AG04449 (cell line): ENCODE data around the gene RGS6.

Source experiments
- CTCF ChIA-PET: fragments of 350-600 bp; formaldehyde crosslinking; extraction: SDS; loops from one replicate; lab custom pipeline; 2021; ENCODE audit warnings: antibody characterized with exemption; lab: Yijun Ruan, JAX
- POLR2A ChIA-PET: fragments of 400-600, 350-600 bp; formaldehyde crosslinking; extraction: SDS; loops from one replicate; lab custom pipeline; 2020; ENCODE audit warnings: antibody characterized with exemption, inconsistent platforms; lab: Yijun Ruan, JAX
- DNase-seq: peaks from one replicate; pipeline ENCODE4 v3.0.0-alpha.2; 2010; ENCODE audit warnings: low read depth, low spot score
- H3K4me3 ChIP-seq: 2 replicates; pipeline ENCODE4 v1.5.1; 2011; ENCODE audit warnings: low read depth, mild to moderate bottlenecking, control low read depth, low read length
- TF ChIP-seq, protein P1 (sequence below): IDR thresholded peaks from one replicate; pipeline ENCODE4 v1.5.1; 2011; ENCODE audit warnings: mild to moderate bottlenecking, moderate library complexity, low read length, control low read depth, inconsistent platforms; ENCODE audit not compliant: insufficient read depth; ENCODE audit errors: missing control alignments

RGS6 gene

DNA sequence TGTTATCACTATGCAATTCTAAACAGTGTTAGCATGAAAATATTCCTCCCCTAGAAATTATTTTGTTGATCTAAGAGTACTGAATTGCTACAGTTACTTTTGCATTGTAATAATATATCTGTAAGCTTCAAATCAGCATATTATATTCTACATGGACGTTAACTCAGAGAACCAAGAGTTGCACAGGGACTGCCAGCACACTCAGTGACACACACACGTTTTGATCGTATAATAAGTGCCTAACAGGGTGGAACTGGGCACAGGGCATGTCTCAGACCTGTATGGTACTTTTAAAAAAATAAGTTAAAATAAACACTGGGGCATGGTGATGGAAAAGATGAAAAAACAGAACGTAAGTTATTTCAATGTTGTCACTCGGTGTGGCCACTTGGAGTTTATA is 451.6 kb downstream of the RGS6 start:
- TF ChIP-seq, protein P1, sequence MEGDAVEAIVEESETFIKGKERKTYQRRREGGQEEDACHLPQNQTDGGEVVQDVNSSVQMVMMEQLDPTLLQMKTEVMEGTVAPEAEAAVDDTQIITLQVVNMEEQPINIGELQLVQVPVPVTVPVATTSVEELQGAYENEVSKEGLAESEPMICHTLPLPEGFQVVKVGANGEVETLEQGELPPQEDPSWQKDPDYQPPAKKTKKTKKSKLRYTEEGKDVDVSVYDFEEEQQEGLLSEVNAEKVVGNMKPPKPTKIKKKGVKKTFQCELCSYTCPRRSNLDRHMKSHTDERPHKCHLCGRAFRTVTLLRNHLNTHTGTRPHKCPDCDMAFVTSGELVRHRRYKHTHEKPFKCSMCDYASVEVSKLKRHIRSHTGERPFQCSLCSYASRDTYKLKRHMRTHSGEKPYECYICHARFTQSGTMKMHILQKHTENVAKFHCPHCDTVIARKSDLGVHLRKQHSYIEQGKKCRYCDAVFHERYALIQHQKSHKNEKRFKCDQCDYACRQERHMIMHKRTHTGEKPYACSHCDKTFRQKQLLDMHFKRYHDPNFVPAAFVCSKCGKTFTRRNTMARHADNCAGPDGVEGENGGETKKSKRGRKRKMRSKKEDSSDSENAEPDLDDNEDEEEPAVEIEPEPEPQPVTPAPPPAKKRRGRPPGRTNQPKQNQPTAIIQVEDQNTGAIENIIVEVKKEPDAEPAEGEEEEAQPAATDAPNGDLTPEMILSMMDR = no peak
- ChIA-PET CTCF (no interaction called here), POLR2A (no interaction called here)
- no peak overlapping the region for H3K4me3 ChIP-seq
- DNase-seq = no peak

DNA sequence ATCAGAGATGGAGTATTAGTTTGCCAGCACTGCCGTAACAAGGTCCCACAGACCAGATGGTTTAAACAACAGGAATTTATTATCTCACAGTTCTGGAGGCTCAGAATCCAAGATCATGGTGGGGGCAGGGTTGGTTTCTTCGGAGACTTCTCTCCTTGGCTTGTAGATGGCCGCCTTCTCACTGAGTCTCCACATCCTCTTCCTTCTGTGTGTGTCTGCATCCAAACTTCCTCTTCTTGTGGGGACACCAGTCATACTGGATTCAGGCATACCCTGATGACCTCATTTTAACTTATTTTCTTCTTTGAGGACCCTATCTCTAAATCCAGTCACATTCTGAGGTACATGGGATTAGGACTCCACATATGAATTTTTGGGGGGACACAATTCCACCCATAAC is 455.5 kb downstream of the RGS6 start:
- DNase-seq = no peak
- CTCF ChIA-PET = no interaction called here
- TF ChIP-seq, protein P1 = no peak
- H3K4me3 ChIP-seq = no peak overlapping the region
- POLR2A ChIA-PET = no interaction called here

DNA sequence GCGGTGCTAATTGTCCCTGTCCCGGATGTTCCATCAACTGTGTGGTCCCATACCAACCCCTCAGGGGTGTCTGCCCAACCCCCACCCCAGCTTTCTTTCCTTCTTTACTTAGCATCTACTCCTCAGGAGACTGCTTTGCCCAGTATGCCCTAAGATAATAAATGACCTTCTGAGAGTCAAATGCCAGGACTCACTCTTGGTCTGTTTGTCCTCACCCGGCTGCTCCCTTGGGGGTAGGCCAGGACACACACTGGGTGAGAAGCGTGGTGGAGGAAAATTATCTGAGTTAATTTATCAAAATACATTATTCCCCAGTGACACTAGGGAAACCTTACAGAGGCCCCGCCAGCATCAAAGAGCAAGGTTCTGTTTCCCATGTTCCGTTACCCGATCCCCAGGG is 457.0 kb downstream of the RGS6 start:
- CTCF ChIA-PET = no interaction called here
- POLR2A ChIA-PET = no interaction called here
- TF ChIP-seq, protein P1 = no peak
- DNase-seq = no peak
- H3K4me3 ChIP-seq = no peak overlapping the region

DNA sequence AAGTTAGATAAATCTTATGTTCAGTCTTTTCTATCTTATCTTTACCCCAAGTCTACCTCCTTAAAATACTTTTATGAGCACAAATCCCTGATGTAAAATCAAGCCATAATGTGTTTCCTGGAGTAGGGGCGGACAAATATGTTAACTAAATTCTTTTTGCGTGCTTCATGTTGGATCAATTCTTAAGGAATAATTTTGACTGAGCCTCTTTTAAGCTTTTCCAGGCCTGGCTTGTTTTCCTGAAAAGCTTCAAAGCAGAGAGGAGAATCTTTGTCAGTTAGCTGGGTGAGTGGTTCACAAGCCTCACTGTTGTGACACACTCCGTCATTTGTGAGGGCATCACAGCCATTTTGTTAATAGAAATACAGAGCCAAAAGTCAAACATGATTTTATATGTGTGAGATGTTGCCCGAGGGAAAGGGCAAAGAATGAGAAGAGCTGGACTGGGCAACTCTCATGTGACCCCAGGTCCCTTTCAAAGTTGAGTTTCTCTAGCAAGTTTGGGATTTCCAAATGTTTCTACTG is 468.9 kb downstream of the RGS6 start:
- CTCF ChIA-PET = interaction anchor here (2.0 kb wide), 1 partner anchor 19 kb away, joined by 5 read pairs; no protein-coding TSS in a partner anchor
- H3K4me3 ChIP-seq = no peak overlapping the region
- POLR2A ChIA-PET = no interaction called here
- DNase-seq = no peak
- TF ChIP-seq, protein P1 = no peak

DNA sequence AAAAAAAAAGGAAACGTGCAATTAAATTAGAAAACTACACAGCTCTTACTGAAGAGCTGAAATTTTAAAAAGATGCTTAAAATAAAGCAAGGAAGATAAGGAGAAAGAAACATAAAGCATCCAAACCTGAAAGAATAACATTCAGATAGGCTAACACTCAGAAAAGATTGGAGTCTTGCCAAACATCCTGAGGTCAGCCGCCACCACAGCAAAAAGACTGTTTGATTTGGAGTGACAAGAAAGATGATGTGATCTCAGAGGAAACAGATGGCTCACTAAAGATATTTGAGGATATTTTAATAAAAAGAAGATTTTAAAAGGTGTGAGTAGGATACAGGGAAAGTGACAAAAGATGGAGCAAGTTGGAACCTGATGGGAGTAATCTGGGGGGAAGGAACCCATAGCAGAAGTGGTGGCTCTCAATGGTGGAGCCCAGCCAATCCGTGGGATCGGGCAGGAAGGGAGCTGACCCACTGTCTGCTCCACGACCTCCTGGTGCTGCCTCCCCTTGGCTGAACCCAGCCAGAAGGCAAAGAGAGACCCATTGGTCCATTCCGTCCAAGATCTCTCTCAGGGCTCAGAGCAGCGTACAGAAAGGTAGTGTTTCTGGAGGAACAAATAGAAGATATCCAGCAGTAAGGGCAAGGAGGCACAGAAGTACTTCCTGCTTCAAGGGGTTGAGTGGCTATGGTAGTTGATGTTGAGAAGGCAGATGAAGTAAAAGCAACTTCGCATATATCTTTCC is 469.6 kb downstream of the RGS6 start:
- ChIA-PET POLR2A (no interaction called here), CTCF (no interaction called here)
- TF ChIP-seq, protein P1 = no peak
- H3K4me3 ChIP-seq = no peak overlapping the region
- DNase-seq = no peak

DNA sequence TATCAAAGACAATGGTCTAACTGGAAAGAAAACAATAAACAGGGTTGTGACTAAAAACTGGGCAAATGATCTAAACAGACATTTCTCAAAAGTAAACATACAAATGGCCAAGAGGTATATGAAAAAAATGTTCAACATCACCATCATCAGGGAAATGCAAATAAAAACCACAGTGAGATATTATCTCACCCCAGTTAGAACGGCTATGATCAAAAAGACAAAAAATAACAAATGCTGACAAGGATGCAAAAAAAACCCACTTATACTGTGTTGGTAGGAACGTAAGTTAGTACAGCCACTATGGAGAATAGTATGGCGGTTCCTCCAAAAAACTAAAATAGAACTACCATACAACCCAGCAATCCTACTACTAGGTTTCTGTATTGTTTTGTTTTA is 470.1 kb downstream of the RGS6 start:
- no peak overlapping the region for H3K4me3 ChIP-seq
- no peak for DNase-seq
- ChIA-PET CTCF (interaction anchor here (1.5 kb wide), 1 partner anchor 18 kb away, joined by 5 read pairs; no protein-coding TSS in a partner anchor), POLR2A (no interaction called here)
- TF ChIP-seq, protein P1 = no peak
